OCI-LY7 (cell line): Measurements from ENCODE around the gene WNT6. TPM values are rescaled to one million over a fixed set of nuclear protein-coding genes. Genes with fewer than 3 reads are reported as not detected.

Experiments
- BruUV-seq: library from RNA; stranded (reverse); fragments of 400-500 nt; replicated peaks from 2 replicates; lab custom pipeline; 2021; lab: Mats Ljungman, UMichigan
- CTCF ChIA-PET: fragments of 300-600 bp; sonication (Branson Sonifier 250); formaldehyde crosslinking; loops from one replicate; lab custom pipeline; 2022; ENCODE audit warnings: antibody characterized with exemption; ENCODE audit not compliant: unreplicated experiment; lab: Charles Lee
- POLR2A ChIA-PET: fragments of 300-600 bp; sonication (Branson Sonifier 250); formaldehyde crosslinking; loops from one replicate; lab custom pipeline; 2022; ENCODE audit warnings: antibody characterized with exemption; lab: Charles Lee
- DNase-seq: peaks from one replicate; pipeline ENCODE4 v3.0.0-alpha.2; 2015; ENCODE audit warnings: low spot score
- H2AFZ ChIP-seq: fragments of 200-600 bp; sonication (generic), shearing (Covaris generic); 2 replicates; pipeline ENCODE4 v1.6.1; 2014; ENCODE audit warnings: mild to moderate bottlenecking, antibody characterized with exemption, low read length, moderate library complexity
- H3K27ac ChIP-seq: fragments of 200-600 bp; sonication (generic); 2 replicates; pipeline ENCODE4 v1.5.1; 2014; ENCODE audit warnings: mixed run types, low read depth, mild to moderate bottlenecking, moderate library complexity, low read length, inconsistent platforms; ENCODE audit not compliant: poor library complexity, severe bottlenecking
- H3K36me3 ChIP-seq: fragments of 200-600 bp; sonication (generic); 2 replicates; pipeline ENCODE4 v1.6.1; 2014; ENCODE audit warnings: mild to moderate bottlenecking, antibody characterized with exemption, low read length, moderate library complexity, mixed read lengths; ENCODE audit not compliant: insufficient read depth
- H3K4me1 ChIP-seq: fragments of 200-600 bp; sonication (generic); 2 replicates; pipeline ENCODE4 v1.5.1; 2014; ENCODE audit warnings: mild to moderate bottlenecking, low read length; ENCODE audit not compliant: insufficient read depth, poor library complexity, severe bottlenecking
- H3K4me2 ChIP-seq: fragments of 200-600 bp; sonication (generic); 2 replicates; pipeline ENCODE4 v1.6.1; 2014; ENCODE audit warnings: mild to moderate bottlenecking, low read length
- H3K4me3 ChIP-seq: fragments of 200-600 bp; sonication (generic); 2 replicates; pipeline ENCODE4 v1.5.1; 2014; ENCODE audit warnings: mild to moderate bottlenecking, low read depth, low read length; ENCODE audit not compliant: poor library complexity, severe bottlenecking
- H3K79me2 ChIP-seq: fragments of 200-600 bp; sonication (generic); 2 replicates; pipeline ENCODE4 v1.6.1; 2016; ENCODE audit warnings: low read depth, mild to moderate bottlenecking, low read length, moderate library complexity, mixed read lengths; ENCODE audit not compliant: insufficient read depth
- H3K9me2 ChIP-seq: fragments of 200-600 bp; sonication (generic); 2 replicates; pipeline ENCODE4 v1.6.1; 2016; ENCODE audit warnings: mild to moderate bottlenecking, low read length, mixed read lengths; ENCODE audit not compliant: insufficient read depth
- H3K9me3 ChIP-seq: fragments of 200-600 bp; sonication (generic); 2 replicates; pipeline ENCODE4 v1.6.1; 2014; ENCODE audit warnings: mild to moderate bottlenecking, mixed run types, low read length, mixed read lengths
- H4K20me1 ChIP-seq: fragments of 200-600 bp; sonication (generic); 2 replicates; pipeline ENCODE4 v1.6.1; 2014; ENCODE audit warnings: mild to moderate bottlenecking, antibody characterized with exemption, low read length, moderate library complexity, mixed read lengths; ENCODE audit not compliant: insufficient read depth
- EZH2phosphoT487 ChIP-seq: fragments of 200-600 bp; sonication (generic); IDR thresholded peaks from 2 replicates; pipeline ENCODE4 v1.6.1; 2018; ENCODE audit warnings: low read depth, borderline replicate concordance, mild to moderate bottlenecking, mixed run types, antibody characterized with exemption, low read length, moderate library complexity, mixed read lengths
- intact Hi-C: fragments of 100-400 bp; cut with micrococcal nuclease; formaldehyde crosslinking; loops from one replicate; pipeline ENCODE4 v1.10.0; 2022; ENCODE audit not compliant: unreplicated experiment
- total RNA-seq, 2 experiments: library from RNA; depleted of rRNA in 1 of 2; stranded (reverse); fragments of >200 nt in 1 of 2; shearing (Covaris generic) in 1 of 2; gene quantifications; 2 replicates each; pipeline ENCODE4 v1.2.3, GENCODE V29; 2014 to 2022
- TF ChIP-seq, protein P1 (sequence below): fragments of 200-600 bp; sonication (generic); conservative IDR thresholded peaks from 2 replicates; pipeline ENCODE4 v1.5.1; 2014; ENCODE audit warnings: mild to moderate bottlenecking, antibody characterized with exemption, low read length, moderate library complexity, mixed read lengths

The WNT6 gene
- total RNA-seq, 2 experiments from 2014 or later: 0.74 TPM; not detected in 1

DNA sequence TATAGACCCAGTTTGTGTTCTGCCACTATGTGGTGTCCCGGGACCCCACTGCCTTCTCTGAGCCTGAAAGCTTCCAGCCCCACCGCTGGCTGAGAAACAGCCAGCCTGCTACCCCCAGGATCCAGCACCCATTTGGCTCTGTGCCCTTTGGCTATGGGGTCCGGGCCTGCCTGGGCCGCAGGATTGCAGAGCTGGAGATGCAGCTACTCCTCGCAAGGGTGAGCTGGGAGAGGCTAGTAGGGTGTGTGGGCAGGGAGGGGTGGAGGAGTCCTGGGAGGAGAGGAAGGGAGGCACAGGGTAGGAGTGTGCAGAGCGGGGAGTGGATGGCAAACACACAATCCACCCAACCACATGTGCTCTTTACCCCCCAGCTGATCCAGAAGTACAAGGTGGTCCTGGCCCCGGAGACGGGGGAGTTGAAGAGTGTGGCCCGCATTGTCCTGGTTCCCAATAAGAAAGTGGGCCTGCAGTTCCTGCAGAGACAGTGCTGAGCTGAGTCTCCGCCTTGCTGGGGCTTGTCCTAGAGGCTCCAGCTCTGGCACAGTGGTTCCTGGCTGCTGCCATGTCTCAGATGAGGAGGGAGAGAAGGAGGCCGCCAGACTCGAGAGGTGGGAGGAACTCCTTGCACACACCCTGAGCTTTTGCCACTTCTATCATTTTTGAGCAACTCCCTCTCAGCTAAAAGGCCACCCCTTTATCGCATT lies 44.9 kb upstream of the WNT6 start:
- POLR2A ChIA-PET: no interaction called here
- BruUV-seq: no TSS peak
- Histone ChIP-seq H4K20me1 (no peaks in the 10 kb centered on the region), H3K4me1 (no peaks in the 10 kb centered on the region), H3K36me3 (no peaks in the 10 kb centered on the region), H3K4me3 (no peak overlapping the region), H2AFZ (no peak overlapping the region), H3K4me2 (no peak overlapping the region), H3K9me3 (no peaks in the 10 kb centered on the region), H3K9me2 (no peaks in the 10 kb centered on the region), H3K27ac (no peak overlapping the region), H3K79me2 (no peaks in the 10 kb centered on the region)
- intact Hi-C loops: no loop called here
- CTCF ChIA-PET: no interaction called here
- DNase-seq: no peak
- TF ChIP-seq, protein P1, sequence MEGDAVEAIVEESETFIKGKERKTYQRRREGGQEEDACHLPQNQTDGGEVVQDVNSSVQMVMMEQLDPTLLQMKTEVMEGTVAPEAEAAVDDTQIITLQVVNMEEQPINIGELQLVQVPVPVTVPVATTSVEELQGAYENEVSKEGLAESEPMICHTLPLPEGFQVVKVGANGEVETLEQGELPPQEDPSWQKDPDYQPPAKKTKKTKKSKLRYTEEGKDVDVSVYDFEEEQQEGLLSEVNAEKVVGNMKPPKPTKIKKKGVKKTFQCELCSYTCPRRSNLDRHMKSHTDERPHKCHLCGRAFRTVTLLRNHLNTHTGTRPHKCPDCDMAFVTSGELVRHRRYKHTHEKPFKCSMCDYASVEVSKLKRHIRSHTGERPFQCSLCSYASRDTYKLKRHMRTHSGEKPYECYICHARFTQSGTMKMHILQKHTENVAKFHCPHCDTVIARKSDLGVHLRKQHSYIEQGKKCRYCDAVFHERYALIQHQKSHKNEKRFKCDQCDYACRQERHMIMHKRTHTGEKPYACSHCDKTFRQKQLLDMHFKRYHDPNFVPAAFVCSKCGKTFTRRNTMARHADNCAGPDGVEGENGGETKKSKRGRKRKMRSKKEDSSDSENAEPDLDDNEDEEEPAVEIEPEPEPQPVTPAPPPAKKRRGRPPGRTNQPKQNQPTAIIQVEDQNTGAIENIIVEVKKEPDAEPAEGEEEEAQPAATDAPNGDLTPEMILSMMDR: no peak
- TF ChIP-seq EZH2phosphoT487: no peak

DNA sequence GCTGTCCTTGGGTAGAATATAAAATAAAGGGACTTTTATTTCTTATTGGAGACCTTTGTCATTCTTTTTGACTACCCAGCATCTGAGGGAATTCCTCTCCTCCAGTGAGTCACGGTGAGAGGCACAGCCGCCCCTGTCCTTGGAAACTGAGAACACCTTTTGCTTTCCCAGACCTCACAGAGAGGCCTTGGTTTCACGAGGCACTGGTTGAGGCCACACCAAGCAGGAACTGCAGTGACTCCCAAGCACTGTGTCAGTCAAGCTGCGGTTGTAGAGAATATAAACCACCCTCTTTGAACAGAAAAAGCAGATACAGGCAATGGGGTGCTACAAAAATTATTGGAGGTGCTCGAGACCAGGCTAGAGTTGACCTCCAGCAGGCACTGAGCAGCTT lies 44.4 kb upstream of the WNT6 start:
- H3K27ac ChIP-seq: no peak overlapping the region
- H3K9me3 ChIP-seq: no peaks in the 10 kb centered on the region
- no peak overlapping the region for H2AFZ ChIP-seq
- DNase-seq: no peak
- H3K4me2 ChIP-seq: no peak overlapping the region
- no peaks in the 10 kb centered on the region for H3K9me2 ChIP-seq
- H3K4me1 ChIP-seq: no peaks in the 10 kb centered on the region
- BruUV-seq: no TSS peak
- H3K79me2 ChIP-seq: no peaks in the 10 kb centered on the region
- POLR2A ChIA-PET: interaction anchor here (0.9 kb wide), 1 partner anchor 12 kb away, joined by 10 read pairs; no protein-coding TSS in a partner anchor
- no peak overlapping the region for H3K4me3 ChIP-seq
- no peaks in the 10 kb centered on the region for H3K36me3 ChIP-seq
- no peak for TF ChIP-seq EZH2phosphoT487
- TF ChIP-seq, protein P1: no peak
- CTCF ChIA-PET: no interaction called here
- intact Hi-C loops: no loop called here
- no peaks in the 10 kb centered on the region for H4K20me1 ChIP-seq

DNA sequence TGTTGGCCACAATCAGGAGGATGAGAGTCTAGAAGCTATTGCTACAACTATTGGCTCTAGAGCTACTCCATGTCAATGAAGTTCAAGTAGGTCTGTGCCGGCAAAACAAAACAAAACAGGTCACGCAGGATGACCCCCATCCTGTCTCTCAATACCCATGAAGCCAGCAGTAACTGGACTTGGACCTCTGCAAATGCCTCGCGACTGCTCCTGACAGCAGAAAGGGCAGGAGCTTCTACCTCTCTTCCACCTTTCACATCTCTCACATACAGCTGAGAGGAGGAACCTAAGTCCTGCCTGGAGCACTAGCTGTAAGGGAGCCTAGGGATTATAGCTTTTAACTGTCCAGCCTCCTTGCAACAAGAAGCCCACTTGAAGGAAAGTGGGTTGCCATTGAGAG lies 44.0 kb upstream of the WNT6 start:
- Histone ChIP-seq H2AFZ (no peak overlapping the region), H3K79me2 (no peaks in the 10 kb centered on the region), H3K9me2 (no peaks in the 10 kb centered on the region), H3K27ac (no peak overlapping the region), H3K4me1 (no peaks in the 10 kb centered on the region), H3K4me3 (no peak overlapping the region), H3K9me3 (no peaks in the 10 kb centered on the region), H3K4me2 (no peak overlapping the region), H3K36me3 (no peaks in the 10 kb centered on the region), H4K20me1 (no peaks in the 10 kb centered on the region)
- ChIA-PET POLR2A (interaction anchor here (0.6 to 0.9 kb wide), 2 partner anchors 12 to 195 kb away, joined by 4 to 10 read pairs; no protein-coding TSS in a partner anchor), CTCF (no interaction called here)
- TF ChIP-seq EZH2phosphoT487: no peak
- TF ChIP-seq, protein P1: no peak
- no TSS peak for BruUV-seq
- intact Hi-C loops: no loop called here
- no peak for DNase-seq
